ENCODE measurements around the gene CHRNB1. TPM values are rescaled to one million over a fixed set of nuclear protein-coding genes. Genes with fewer than 3 reads are reported as not detected.

The CHRNB1 gene
- total RNA-seq, 1 donor from 2014 or later, result 9.7 TPM

DNA sequence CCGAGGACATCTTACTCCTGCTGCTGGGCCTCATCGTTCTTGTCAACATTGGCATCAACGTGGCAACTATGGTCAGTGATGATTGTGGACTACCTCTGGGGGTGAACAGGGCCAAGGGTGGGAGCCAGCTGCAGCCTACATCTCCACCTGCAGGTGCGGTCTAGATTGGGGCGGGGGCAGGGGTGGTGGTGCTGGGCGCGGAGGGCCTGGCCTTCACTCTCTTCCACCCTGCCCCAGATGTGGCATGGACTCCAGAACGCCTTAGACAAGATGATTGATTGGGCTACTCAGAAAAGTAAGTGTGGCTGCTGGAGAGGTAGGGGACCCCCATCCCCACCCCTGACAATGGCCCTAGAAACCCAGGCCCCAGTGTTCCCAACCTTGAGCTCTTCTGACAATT is 19.1 kb upstream of the CHRNB1 start:
- H3K36me3 ChIP-seq (ENCODE audit: control insufficient read depth, insufficient read depth, low read length), result no peaks in the 10 kb centered on the region
- DNase-seq (ENCODE audit: low read depth) (no peak), FAIRE-seq (no peak)
- no peak overlapping the region for H3K4me3 ChIP-seq (ENCODE audit: low read depth, low read length)
- H3K27me3 ChIP-seq (ENCODE audit: control insufficient read depth, insufficient read depth, low read length), result no peaks in the 10 kb centered on the region
- no peak for TF ChIP-seq CTCF (IDR thresholded peaks at IDR 0.05; ENCODE audit: insufficient read depth, low read length, severe bottlenecking)

GRCh38 chr17:7426203-7426863 is 18.5 kb upstream of the CHRNB1 start:
- DNase-seq (ENCODE audit: low read depth) (no peak), FAIRE-seq (peak; percentile 18)
- Histone ChIP-seq H3K27me3 (ENCODE audit: control insufficient read depth, insufficient read depth, low read length) (no peaks in the 10 kb centered on the region), H3K36me3 (ENCODE audit: control insufficient read depth, insufficient read depth, low read length) (no peaks in the 10 kb centered on the region), H3K4me3 (ENCODE audit: low read depth, low read length) (no peak overlapping the region)
- TF ChIP-seq CTCF (IDR thresholded peaks at IDR 0.05; ENCODE audit: insufficient read depth, low read length, severe bottlenecking), result no peak

- FAIRE-seq, result no peak
- no peak for TF ChIP-seq CTCF (IDR thresholded peaks at IDR 0.05; ENCODE audit: insufficient read depth, low read length, severe bottlenecking)
Measured at GRCh38 chr17:7426896-7427489, 17.9 kb upstream of the CHRNB1 start.

DNA sequence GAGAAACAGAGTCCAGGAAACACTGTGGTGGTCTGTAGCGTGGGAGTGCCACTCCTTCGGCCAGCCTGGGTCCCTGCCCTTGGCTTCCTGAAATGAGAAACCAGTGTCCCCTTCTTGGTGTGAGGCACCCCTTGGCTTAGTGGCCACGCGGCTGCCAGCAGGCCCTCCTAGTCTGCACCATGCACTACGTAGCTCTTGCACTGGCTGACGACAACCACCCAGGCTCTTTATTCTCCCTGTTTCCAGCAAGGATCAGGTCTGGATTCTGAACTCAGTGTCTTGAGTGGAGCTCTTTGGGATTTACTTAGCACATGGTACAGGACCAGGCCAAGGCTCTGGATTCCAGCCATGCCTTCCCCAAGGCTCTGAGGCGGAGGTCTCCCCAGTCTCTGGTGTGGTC is 17.3 kb upstream of the CHRNB1 start:
- Histone ChIP-seq H3K4me3 (ENCODE audit: low read depth, low read length) (no peak overlapping the region), H3K27me3 (ENCODE audit: control insufficient read depth, insufficient read depth, low read length) (no peaks in the 10 kb centered on the region), H3K36me3 (ENCODE audit: control insufficient read depth, insufficient read depth, low read length) (no peaks in the 10 kb centered on the region)
- FAIRE-seq (no peak), DNase-seq (ENCODE audit: low read depth) (no peak)
- TF ChIP-seq CTCF (IDR thresholded peaks at IDR 0.05; ENCODE audit: insufficient read depth, low read length, severe bottlenecking), result no peak

More at GRCh38 chr17:7426896-7427489, 17.9 kb upstream of the CHRNB1 start:
- H3K27me3 ChIP-seq (ENCODE audit: control insufficient read depth, insufficient read depth, low read length), result no peaks in the 10 kb centered on the region
- H3K4me3 ChIP-seq (ENCODE audit: low read depth, low read length), result no peak overlapping the region
- H3K36me3 ChIP-seq (ENCODE audit: control insufficient read depth, insufficient read depth, low read length), result no peaks in the 10 kb centered on the region
- DNase-seq (ENCODE audit: low read depth), result no peak

DNA sequence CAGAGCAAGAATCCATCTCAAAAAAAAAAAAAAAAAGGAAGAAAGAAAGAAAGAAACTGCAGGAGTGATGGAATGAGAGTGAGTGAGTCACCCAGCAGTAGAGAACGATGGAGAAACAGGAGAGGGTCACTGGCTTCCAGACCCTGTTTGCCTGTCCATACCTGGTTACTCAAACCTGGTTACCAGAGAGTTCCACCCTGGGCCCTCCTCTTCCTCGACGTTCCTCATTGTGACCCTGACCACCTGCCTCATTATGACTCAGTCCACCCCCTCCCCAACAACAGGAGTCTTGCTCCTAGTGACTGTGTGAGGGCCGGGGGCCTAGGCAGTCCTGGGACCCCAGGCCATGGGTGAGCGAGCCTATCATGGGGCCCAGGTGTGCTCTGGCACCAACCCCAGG is 16.3 kb upstream of the CHRNB1 start, which contains the start of gene SPEM3:
SPEM3 (plus strand) TSS at position 301 of the 400 bp plus-strand sequence; CDS start at position 347, 46 bp downstream.
- Histone ChIP-seq H3K27me3 (ENCODE audit: control insufficient read depth, insufficient read depth, low read length) (no peaks in the 10 kb centered on the region), H3K4me3 (ENCODE audit: low read depth, low read length) (no peak within 1 kb of the TSS), H3K36me3 (ENCODE audit: control insufficient read depth, insufficient read depth, low read length) (no peaks in the 10 kb centered on the region)
- TF ChIP-seq CTCF (IDR thresholded peaks at IDR 0.05; ENCODE audit: insufficient read depth, low read length, severe bottlenecking), result no peak
- FAIRE-seq, result no peak
- DNase-seq (ENCODE audit: low read depth), result no peak

All from bronchial epithelial cell (primary cell).